ENCODE measurements around the gene SDK1. TPM values are rescaled to one million over a fixed set of nuclear protein-coding genes. Genes with fewer than 3 reads are reported as not detected.

The SDK1 gene
- total RNA-seq, 4 donors from 2014 or later: 3.7 to 80.9 (median 13.1) TPM

- Histone ChIP-seq H3K27me3 (no peaks in the 10 kb centered on the region), H3K4me3 (no peak overlapping the region), H3K27ac (no peak overlapping the region), H3K9me3 (no peaks in the 10 kb centered on the region), H3K4me1 (no peaks in the 10 kb centered on the region), H3K36me3 (no peaks in the 10 kb centered on the region)
- no peak for TF ChIP-seq POLR2A (IDR thresholded peaks at IDR 0.05)
- no peak for TF ChIP-seq CTCF (IDR thresholded peaks at IDR 0.05)
- no peak for DNase-seq
Observed at GRCh38 chr7:4066626-4067475, 765.8 kb downstream of the SDK1 start.

GRCh38 chr7:4067476-4067760, 766.4 kb downstream of the SDK1 start:
- no peaks in the 10 kb centered on the region for H3K36me3 ChIP-seq
- no peak for DNase-seq
- no peaks in the 10 kb centered on the region for H3K4me1 ChIP-seq
- no peak overlapping the region for H3K27ac ChIP-seq
- no peaks in the 10 kb centered on the region for H3K27me3 ChIP-seq
- H3K4me3 ChIP-seq: no peak overlapping the region
- no peaks in the 10 kb centered on the region for H3K9me3 ChIP-seq
- no peak for TF ChIP-seq POLR2A (IDR thresholded peaks at IDR 0.05)
- TF ChIP-seq CTCF (IDR thresholded peaks at IDR 0.05): no peak

GRCh38 chr7:4067874-4068273, 766.8 kb downstream of the SDK1 start:
- H3K9me3 ChIP-seq: no peaks in the 10 kb centered on the region
- H3K27me3 ChIP-seq: no peaks in the 10 kb centered on the region
- no peaks in the 10 kb centered on the region for H3K36me3 ChIP-seq
- no peak for DNase-seq
- H3K4me3 ChIP-seq: no peak overlapping the region
- no peak overlapping the region for H3K27ac ChIP-seq
- no peaks in the 10 kb centered on the region for H3K4me1 ChIP-seq
- TF ChIP-seq POLR2A (IDR thresholded peaks at IDR 0.05) (no peak), CTCF (IDR thresholded peaks at IDR 0.05) (no peak)

GRCh38 chr7:4068286-4068685, 767.2 kb downstream of the SDK1 start:
- Histone ChIP-seq H3K4me1 (no peaks in the 10 kb centered on the region), H3K27ac (no peak overlapping the region), H3K27me3 (no peaks in the 10 kb centered on the region), H3K4me3 (no peak overlapping the region), H3K9me3 (no peaks in the 10 kb centered on the region), H3K36me3 (no peaks in the 10 kb centered on the region)
- no peak for DNase-seq
- TF ChIP-seq POLR2A (IDR thresholded peaks at IDR 0.05) (no peak), CTCF (IDR thresholded peaks at IDR 0.05) (no peak)

- Histone ChIP-seq H3K27me3 (no peaks in the 10 kb centered on the region), H3K4me1 (no peaks in the 10 kb centered on the region), H3K4me3 (no peak overlapping the region), H3K36me3 (no peaks in the 10 kb centered on the region), H3K9me3 (no peaks in the 10 kb centered on the region), H3K27ac (no peak overlapping the region)
- TF ChIP-seq POLR2A (IDR thresholded peaks at IDR 0.05): no peak
- TF ChIP-seq CTCF (IDR thresholded peaks at IDR 0.05): no peak
- no peak for DNase-seq
Observed at GRCh38 chr7:4069268-4070095, 768.4 kb downstream of the SDK1 start.
